HEK293T (cell line): ENCODE results near the gene TXN2.
"Not testable (repeated sequence)": the region's sequence is repeated elsewhere in the genome, so short reads cannot be mapped to it uniquely, and the experiment has no call there.

Source experiments
- CTCF ChIA-PET: fragments of 350-600 bp; formaldehyde crosslinking; extraction: SDS; loops from one replicate; lab custom pipeline; 2021; ENCODE audit warnings: antibody characterized with exemption, inconsistent platforms; lab: Yijun Ruan, JAX
- POLR2A ChIA-PET: fragments of 350-600 bp; formaldehyde crosslinking; extraction: SDS; loops from one replicate; lab custom pipeline; 2020; ENCODE audit warnings: antibody characterized with exemption, inconsistent platforms; lab: Yijun Ruan, JAX
- DNase-seq: peaks from one replicate; pipeline ENCODE4 v3.0.0; 2012; ENCODE audit warnings: mixed read lengths; ENCODE audit errors: extremely low spot score
- ARNT ChIP-seq: fragments of 450-650 bp; IDR thresholded peaks from 2 replicates; pipeline ENCODE4 v1.6.1; 2017; ENCODE audit warnings: mild to moderate bottlenecking
- BHLHE40 ChIP-seq: fragments of 450-650 bp; IDR thresholded peaks from 2 replicates; pipeline ENCODE4 v1.6.1; 2016; ENCODE audit warnings: mild to moderate bottlenecking, moderate library complexity, borderline replicate concordance
- CTBP1 ChIP-seq: fragments of 450-650 bp; IDR thresholded peaks from 2 replicates; pipeline ENCODE4 v1.6.1; 2016; ENCODE audit warnings: borderline replicate concordance
- ELF4 ChIP-seq: fragments of 450-650 bp; IDR thresholded peaks from 2 replicates; pipeline ENCODE4 v1.6.1; 2017; ENCODE audit warnings: antibody characterized with exemption
- FOXA1 ChIP-seq: fragments of 450-650 bp; IDR thresholded peaks from 2 replicates; pipeline ENCODE4 v1.6.1; 2016; ENCODE audit warnings: mild to moderate bottlenecking
- FOXK2 ChIP-seq: fragments of 450-650 bp; IDR thresholded peaks from 2 replicates; pipeline ENCODE4 v1.6.1; 2016; ENCODE audit warnings: mild to moderate bottlenecking
- FOXM1 ChIP-seq: fragments of 450-650 bp; IDR thresholded peaks from 2 replicates; pipeline ENCODE4 v1.6.1; 2017; ENCODE audit warnings: mild to moderate bottlenecking, borderline replicate concordance
- HDGF ChIP-seq: fragments of 450-650 bp; IDR thresholded peaks from 2 replicates; pipeline ENCODE4 v1.6.1; 2017; ENCODE audit warnings: antibody characterized with exemption, borderline replicate concordance
- L3MBTL2 ChIP-seq: fragments of 450-650 bp; conservative IDR thresholded peaks from 2 replicates; pipeline ENCODE4 v1.6.1; 2016; ENCODE audit warnings: mild to moderate bottlenecking
- LEF1 ChIP-seq: fragments of 450-650 bp; IDR thresholded peaks from 2 replicates; pipeline ENCODE4 v1.6.1; 2017; ENCODE audit warnings: mild to moderate bottlenecking, borderline replicate concordance
- NFRKB ChIP-seq: fragments of 450-650 bp; IDR thresholded peaks from 2 replicates; pipeline ENCODE4 v1.6.1; 2016; ENCODE audit warnings: mild to moderate bottlenecking, moderate library complexity
- PKNOX1 ChIP-seq: fragments of 450-650 bp; IDR thresholded peaks from 2 replicates; pipeline ENCODE4 v1.6.1; 2016
- SP1 ChIP-seq: fragments of 450-650 bp; IDR thresholded peaks from 2 replicates; pipeline ENCODE4 v1.6.1; 2017
- SUZ12 ChIP-seq: fragments of 450-650 bp; IDR thresholded peaks from 2 replicates; pipeline ENCODE4 v1.6.1; 2016; ENCODE audit warnings: mild to moderate bottlenecking
- TARDBP ChIP-seq: fragments of 450-650 bp; IDR thresholded peaks from 2 replicates; pipeline ENCODE4 v1.6.1; 2016
- ZNF384 ChIP-seq: fragments of 450-650 bp; IDR thresholded peaks from 2 replicates; pipeline ENCODE4 v1.6.1; 2016

The TXN2 gene

GRCh38 chr22:36424901-36425579, 56.4 kb downstream of the TXN2 start:
- CTCF ChIA-PET = interaction anchor here (1.0 kb wide), 1 partner anchor 16 kb away, joined by 3 read pairs; no protein-coding TSS in a partner anchor
- no peak for DNase-seq
- no peak for TF ChIP-seq ARNT
- TF ChIP-seq ELF4 = no peak
- no peak for TF ChIP-seq FOXA1
- no peak for TF ChIP-seq ZNF384
- TF ChIP-seq NFRKB = no peak
- TF ChIP-seq LEF1 = no peak
- no peak for TF ChIP-seq FOXK2
- no peak for TF ChIP-seq FOXM1
- TF ChIP-seq CTBP1 = no peak
- no peak for TF ChIP-seq SUZ12
- no peak for TF ChIP-seq BHLHE40
- TF ChIP-seq HDGF = no peak
- TF ChIP-seq L3MBTL2 = no peak
- no peak for TF ChIP-seq PKNOX1
- no peak for TF ChIP-seq SP1
- no peak for TF ChIP-seq TARDBP
- POLR2A ChIA-PET = no interaction called here

GRCh38 chr22:36424466-36424865, 57.0 kb downstream of the TXN2 start:
- CTCF ChIA-PET, DNase-seq: not testable (repeated sequence)
- POLR2A ChIA-PET = interaction anchor here (1.1 kb wide), 1 partner anchor 58 kb away, joined by 4 read pairs; the partner anchor contains the start of gene TXN2

GRCh38 chr22:36423461-36424404, 57.7 kb downstream of the TXN2 start:
- POLR2A ChIA-PET = interaction anchor here (1.1 kb wide), 1 partner anchor 58 kb away, joined by 4 read pairs; the partner anchor contains the start of gene TXN2
- CTCF ChIA-PET = no interaction called here
- TF ChIP-seq SP1 (no peak), L3MBTL2 (no peak), TARDBP (no peak), NFRKB (no peak), LEF1 (no peak)
- no peak for DNase-seq

GRCh38 chr22:36422287-36423014, 59.0 kb downstream of the TXN2 start:
- ChIA-PET CTCF (no interaction called here), POLR2A (interaction anchor here (1.2 kb wide), 1 partner anchor 60 kb away, joined by 3 read pairs; no protein-coding TSS in a partner anchor)
- TF ChIP-seq ARNT (no peak), ZNF384 (no peak), SP1 (no peak), PKNOX1 (no peak), CTBP1 (no peak), FOXK2 (no peak), SUZ12 (no peak), HDGF (no peak), L3MBTL2 (no peak), FOXA1 (no peak), FOXM1 (no peak)
- DNase-seq = no peak

GRCh38 chr22:36419912-36420882, 61.2 kb downstream of the TXN2 start:
- POLR2A ChIA-PET = interaction anchor here (3.1 kb wide), 1 partner anchor 10 kb away, joined by 14 read pairs; no protein-coding TSS in a partner anchor
- TF ChIP-seq ZNF384 = peak; percentile 26; the same call in 1 of the 2 replicates
- no peak for TF ChIP-seq FOXK2
- DNase-seq = no peak
- CTCF ChIA-PET = no interaction called here
